ENCODE data around the gene ITPK1.

Gene ITPK1

DNA sequence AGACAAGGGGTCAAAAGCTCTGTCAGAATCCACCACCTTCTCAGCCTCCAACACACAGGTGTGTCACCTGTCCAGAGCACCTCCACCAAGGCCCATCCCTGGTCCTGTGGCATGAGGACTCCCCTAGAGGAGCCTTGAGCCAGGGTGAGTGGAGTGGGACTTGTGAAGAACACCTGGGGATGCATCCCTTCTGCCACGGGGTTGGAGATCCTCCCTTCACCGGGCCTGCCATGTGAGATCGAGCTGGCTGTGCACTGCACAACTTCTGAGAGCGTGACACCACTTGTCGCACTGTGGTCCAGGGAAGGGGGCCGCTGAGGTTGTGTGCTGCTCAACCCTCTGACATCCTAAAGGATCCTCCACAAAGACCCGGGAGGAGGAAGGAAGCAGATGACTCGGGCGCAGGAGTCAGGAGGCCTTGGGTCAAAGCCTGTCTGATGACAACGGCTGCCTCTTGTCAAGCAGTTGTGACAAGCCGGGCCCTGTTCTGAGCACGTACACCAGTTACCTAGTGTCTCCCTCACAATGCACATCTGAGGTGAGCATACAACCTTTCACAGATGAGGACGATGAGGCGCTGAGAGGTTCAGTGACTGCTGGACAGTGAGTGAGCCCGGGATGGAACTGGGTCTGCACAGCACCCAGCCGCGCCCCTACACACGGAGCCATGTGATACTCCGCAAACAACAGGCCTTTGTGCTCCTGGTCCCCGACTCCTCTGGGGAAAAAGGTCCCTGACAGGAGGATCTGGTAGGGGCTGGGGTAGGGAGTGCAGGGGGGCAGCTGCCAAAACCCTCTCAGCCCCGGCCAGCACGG lies 157.1 kb downstream of the ITPK1 start:
- Histone ChIP-seq H2AFZ (ENCODE audit: low read depth) (no peak overlapping the region), H3K4me3 (IDR thresholded peaks at IDR 0.05; ENCODE audit: insufficient read depth, low read depth, low read length) (no peak overlapping the region), H3K36me3 (ENCODE audit: insufficient read depth) (no peaks in the 10 kb centered on the region), H3K27ac (no peak overlapping the region), H3K4me2 (no peak overlapping the region), H3K9ac (no peak overlapping the region), H3K4me1 (ENCODE audit: low read depth, poor library complexity, severe bottlenecking) (no peaks in the 10 kb centered on the region), H3K79me2 (ENCODE audit: insufficient read depth, low read depth) (no peaks in the 10 kb centered on the region), H4K20me1 (ENCODE audit: insufficient read depth) (no peaks in the 10 kb centered on the region), H3K27me3 (ENCODE audit: insufficient read depth, low read depth) (no peaks in the 10 kb centered on the region)
- TF ChIP-seq, protein P1, sequence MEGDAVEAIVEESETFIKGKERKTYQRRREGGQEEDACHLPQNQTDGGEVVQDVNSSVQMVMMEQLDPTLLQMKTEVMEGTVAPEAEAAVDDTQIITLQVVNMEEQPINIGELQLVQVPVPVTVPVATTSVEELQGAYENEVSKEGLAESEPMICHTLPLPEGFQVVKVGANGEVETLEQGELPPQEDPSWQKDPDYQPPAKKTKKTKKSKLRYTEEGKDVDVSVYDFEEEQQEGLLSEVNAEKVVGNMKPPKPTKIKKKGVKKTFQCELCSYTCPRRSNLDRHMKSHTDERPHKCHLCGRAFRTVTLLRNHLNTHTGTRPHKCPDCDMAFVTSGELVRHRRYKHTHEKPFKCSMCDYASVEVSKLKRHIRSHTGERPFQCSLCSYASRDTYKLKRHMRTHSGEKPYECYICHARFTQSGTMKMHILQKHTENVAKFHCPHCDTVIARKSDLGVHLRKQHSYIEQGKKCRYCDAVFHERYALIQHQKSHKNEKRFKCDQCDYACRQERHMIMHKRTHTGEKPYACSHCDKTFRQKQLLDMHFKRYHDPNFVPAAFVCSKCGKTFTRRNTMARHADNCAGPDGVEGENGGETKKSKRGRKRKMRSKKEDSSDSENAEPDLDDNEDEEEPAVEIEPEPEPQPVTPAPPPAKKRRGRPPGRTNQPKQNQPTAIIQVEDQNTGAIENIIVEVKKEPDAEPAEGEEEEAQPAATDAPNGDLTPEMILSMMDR (conservative IDR thresholded peaks at IDR 0.05; ENCODE audit: low read depth, low read length), result no peak

DNA sequence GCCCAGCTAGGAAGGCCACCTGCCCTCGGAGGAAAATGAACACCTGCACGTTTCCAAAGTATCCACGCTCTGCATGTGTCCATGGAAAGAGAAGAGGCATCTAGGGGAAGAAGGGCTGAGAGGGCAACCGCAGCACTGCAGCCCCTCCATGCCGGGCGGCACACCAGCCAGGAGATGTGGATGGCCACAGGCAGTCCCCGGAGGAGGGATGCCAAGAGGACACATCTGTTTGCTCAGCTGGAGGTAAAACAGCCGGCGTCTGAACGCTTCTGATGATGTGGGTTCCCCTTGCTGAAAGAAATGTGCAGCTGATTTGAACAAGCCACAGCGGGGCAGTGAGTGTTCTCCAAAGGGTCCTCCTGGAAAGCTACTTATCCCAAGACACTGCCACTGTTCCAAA lies 158.8 kb downstream of the ITPK1 start:
- Histone ChIP-seq H2AFZ (ENCODE audit: low read depth) (no peak overlapping the region), H4K20me1 (ENCODE audit: insufficient read depth) (no peaks in the 10 kb centered on the region), H3K27me3 (ENCODE audit: insufficient read depth, low read depth) (no peaks in the 10 kb centered on the region), H3K36me3 (ENCODE audit: insufficient read depth) (no peaks in the 10 kb centered on the region), H3K4me3 (IDR thresholded peaks at IDR 0.05; ENCODE audit: insufficient read depth, low read depth, low read length) (no peak overlapping the region), H3K27ac (no peak overlapping the region), H3K4me2 (no peak overlapping the region), H3K79me2 (ENCODE audit: insufficient read depth, low read depth) (no peaks in the 10 kb centered on the region), H3K9ac (no peak overlapping the region), H3K4me1 (ENCODE audit: low read depth, poor library complexity, severe bottlenecking) (peaks cover 5% of the 10 kb centered on the region)
- TF ChIP-seq, protein P1 (conservative IDR thresholded peaks at IDR 0.05; ENCODE audit: low read depth, low read length), result no peak

DNA sequence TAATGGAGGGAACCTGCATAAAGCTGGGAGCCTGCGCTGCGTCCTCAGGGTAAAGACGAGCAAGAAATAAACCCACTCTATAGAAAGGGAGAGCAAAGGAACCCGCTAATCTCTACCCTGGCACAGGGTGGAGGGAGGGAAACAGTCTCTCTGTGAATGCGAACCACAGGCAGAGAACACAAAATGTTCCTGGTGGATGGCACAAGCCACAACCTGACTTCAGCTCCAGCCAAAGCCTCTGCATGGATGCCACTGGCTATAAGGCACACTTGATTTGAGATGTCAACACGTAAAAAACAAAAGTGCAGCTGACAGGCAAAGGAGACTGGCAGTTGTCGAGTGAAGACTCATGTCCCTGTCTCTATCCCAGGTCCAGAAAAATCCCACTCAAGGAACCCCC lies 160.3 kb downstream of the ITPK1 start:
- Histone ChIP-seq H3K27ac (no peak overlapping the region), H2AFZ (ENCODE audit: low read depth) (no peak overlapping the region), H3K79me2 (ENCODE audit: insufficient read depth, low read depth) (no peaks in the 10 kb centered on the region), H4K20me1 (ENCODE audit: insufficient read depth) (no peaks in the 10 kb centered on the region), H3K27me3 (ENCODE audit: insufficient read depth, low read depth) (no peaks in the 10 kb centered on the region), H3K4me1 (ENCODE audit: low read depth, poor library complexity, severe bottlenecking) (peaks cover 5% of the 10 kb centered on the region), H3K4me3 (IDR thresholded peaks at IDR 0.05; ENCODE audit: insufficient read depth, low read depth, low read length) (no peak overlapping the region), H3K36me3 (ENCODE audit: insufficient read depth) (no peaks in the 10 kb centered on the region), H3K9ac (no peak overlapping the region), H3K4me2 (no peak overlapping the region)
- TF ChIP-seq, protein P1 (conservative IDR thresholded peaks at IDR 0.05; ENCODE audit: low read depth, low read length), result no peak

DNA sequence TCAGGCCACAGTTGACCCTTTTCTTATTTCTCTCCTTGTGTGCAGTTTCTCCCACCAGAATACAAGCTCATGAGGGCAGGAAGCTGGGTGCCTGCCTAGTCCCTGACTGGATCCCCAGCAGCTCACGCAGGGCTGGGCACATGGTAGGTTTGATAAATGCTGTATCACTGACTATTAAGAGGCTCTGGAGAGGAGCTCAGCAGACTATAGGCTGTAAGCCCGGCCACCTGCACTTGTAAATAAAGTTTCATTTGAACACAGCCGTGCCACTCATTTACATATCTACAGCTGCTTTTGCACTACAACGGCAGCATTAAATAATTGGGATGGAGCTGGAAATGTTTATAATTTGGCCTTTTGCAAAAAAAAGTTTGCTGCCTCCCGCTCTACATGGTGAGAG lies 160.8 kb downstream of the ITPK1 start:
- no peak overlapping the region for H3K27ac ChIP-seq
- no peaks in the 10 kb centered on the region for H3K27me3 ChIP-seq (ENCODE audit: insufficient read depth, low read depth)
- no peaks in the 10 kb centered on the region for H4K20me1 ChIP-seq (ENCODE audit: insufficient read depth)
- H3K4me3 ChIP-seq (IDR thresholded peaks at IDR 0.05; ENCODE audit: insufficient read depth, low read depth, low read length), result no peak overlapping the region
- H3K79me2 ChIP-seq (ENCODE audit: insufficient read depth, low read depth), result no peaks in the 10 kb centered on the region
- H3K4me2 ChIP-seq, result no peak overlapping the region
- peaks cover 5% of the 10 kb centered on the region for H3K4me1 ChIP-seq (ENCODE audit: low read depth, poor library complexity, severe bottlenecking)
- TF ChIP-seq, protein P1 (conservative IDR thresholded peaks at IDR 0.05; ENCODE audit: low read depth, low read length), result no peak
- H3K36me3 ChIP-seq (ENCODE audit: insufficient read depth), result no peaks in the 10 kb centered on the region
- no peak overlapping the region for H3K9ac ChIP-seq
- H2AFZ ChIP-seq (ENCODE audit: low read depth), result no peak overlapping the region

Data from KMS-11 (cell line).